SU-DHL-6 (cell line): ENCODE measurements around the gene DDX39B.

Source experiments
- H2AFZ ChIP-seq: fragments of 200-600 bp; sonication (generic); 2 replicates; pipeline ENCODE4 v1.6.1; 2014; ENCODE audit warnings: low read depth, mild to moderate bottlenecking, moderate library complexity, mixed read lengths, antibody characterized with exemption, low read length; ENCODE audit not compliant: severe bottlenecking
- H3F3A ChIP-seq: fragments of 200-600 bp; shearing (Covaris generic); 2 replicates; pipeline ENCODE4 v1.6.0; 2016; ENCODE audit warnings: antibody characterized with exemption, mild to moderate bottlenecking; ENCODE audit not compliant: insufficient read depth
- H3K27ac ChIP-seq: fragments of 200-600 bp; sonication (generic); 2 replicates; pipeline ENCODE4 v1.5.1; 2016; ENCODE audit warnings: low read depth, mild to moderate bottlenecking, low read length, moderate library complexity, mixed read lengths
- H3K27me3 ChIP-seq: fragments of 200-600 bp; sonication (generic), shearing (Covaris generic); 2 replicates; pipeline ENCODE4 v1.6.0; 2014; ENCODE audit warnings: mild to moderate bottlenecking, low read length
- H3K36me3 ChIP-seq: fragments of 200-600 bp; sonication (generic); 2 replicates; pipeline ENCODE4 v1.6.1; 2014; ENCODE audit warnings: mild to moderate bottlenecking, low read length, mixed read lengths
- H3K4me2 ChIP-seq: fragments of 300-600, 200-600 bp; shearing (Covaris generic), sonication (generic); 2 replicates; pipeline ENCODE4 v1.6.0; 2014; ENCODE audit warnings: low read length, low read depth, mild to moderate bottlenecking; ENCODE audit not compliant: poor library complexity, severe bottlenecking
- H3K4me3 ChIP-seq: fragments of 200-600 bp; sonication (generic); 2 replicates; pipeline ENCODE4 v1.5.1; 2014; ENCODE audit warnings: antibody characterized with exemption, low read length, mild to moderate bottlenecking, mixed read lengths; ENCODE audit not compliant: insufficient read depth, poor library complexity, severe bottlenecking
- H3K79me2 ChIP-seq: fragments of 200-600 bp; sonication (generic); 2 replicates; pipeline ENCODE4 v1.6.1; 2014; ENCODE audit warnings: mild to moderate bottlenecking, low read length, moderate library complexity; ENCODE audit not compliant: insufficient read depth
- H3K9ac ChIP-seq: fragments of 200-600 bp; sonication (generic); 2 replicates; pipeline ENCODE4 v1.7.0; 2014; ENCODE audit warnings: mild to moderate bottlenecking, low read length
- H3K9me2 ChIP-seq: fragments of 200-600 bp; sonication (generic); replicated peaks from 2 replicates; pipeline ENCODE4 v1.6.1; 2014; ENCODE audit warnings: low read length; ENCODE audit not compliant: insufficient read depth
- H3K9me3 ChIP-seq: fragments of 200-600 bp; sonication (generic); 2 replicates; pipeline ENCODE4 v1.6.1; 2014; ENCODE audit warnings: low read length, mixed read lengths; ENCODE audit not compliant: insufficient read depth
- H4K20me1 ChIP-seq: fragments of 200-600 bp; sonication (generic); 2 replicates; pipeline ENCODE4 v1.6.1; 2014; ENCODE audit warnings: low read depth, mild to moderate bottlenecking, antibody characterized with exemption, low read length, moderate library complexity, mixed read lengths
- CTCF ChIP-seq: fragments of 200-600 bp; sonication (generic); IDR thresholded peaks from one replicate; pipeline ENCODE4 v1.5.1; 2017; ENCODE audit warnings: antibody characterized with exemption, mild to moderate bottlenecking, low read length, moderate library complexity; ENCODE audit not compliant: insufficient read depth, poor library complexity, severe bottlenecking
- EZH2phosphoT487 ChIP-seq: fragments of 200-600 bp; sonication (generic), shearing (Covaris generic); conservative IDR thresholded peaks from 2 replicates; pipeline ENCODE4 v1.6.1; 2018; ENCODE audit warnings: mild to moderate bottlenecking, antibody characterized with exemption, low read length, moderate library complexity, mixed read lengths

The DDX39B gene

GRCh38 chr6:31535538-31536324, 6.1 kb downstream of the DDX39B start:
- Histone ChIP-seq H3K9ac (no peak overlapping the region), H3K27ac (no peak overlapping the region), H3K9me2 (no peaks in the 10 kb centered on the region), H2AFZ (no peak overlapping the region), H3K4me3 (no peak overlapping the region), H3K9me3 (no peaks in the 10 kb centered on the region), H3F3A (peaks cover 56% of the 10 kb centered on the region), H3K27me3 (no peaks in the 10 kb centered on the region), H3K79me2 (peaks cover 68% of the 10 kb centered on the region), H4K20me1 (peaks cover 83% of the 10 kb centered on the region), H3K36me3 (peaks cover 92% of the 10 kb centered on the region), H3K4me2 (no peak overlapping the region)
- no peak for TF ChIP-seq EZH2phosphoT487

- Histone ChIP-seq H3K9me3 (no peaks in the 10 kb centered on the region), H3K27ac (no peak overlapping the region), H3K27me3 (no peaks in the 10 kb centered on the region), H3K9me2 (no peaks in the 10 kb centered on the region), H3K4me2 (no peak overlapping the region), H3K4me3 (no peak overlapping the region), H3F3A (peaks cover 61% of the 10 kb centered on the region), H3K9ac (no peak overlapping the region), H3K36me3 (peaks cover 83% of the 10 kb centered on the region), H4K20me1 (peaks cover 72% of the 10 kb centered on the region), H3K79me2 (peaks cover 56% of the 10 kb centered on the region), H2AFZ (no peak overlapping the region)
- TF ChIP-seq EZH2phosphoT487 (no peak), CTCF (no peak)
Measured at GRCh38 chr6:31534521-31535040, 7.2 kb downstream of the DDX39B start.

- Histone ChIP-seq H3K4me2 (no peak overlapping the region), H3K79me2 (peaks cover 51% of the 10 kb centered on the region), H2AFZ (no peak overlapping the region), H3K9ac (no peak overlapping the region), H4K20me1 (peaks cover 66% of the 10 kb centered on the region), H3K9me3 (no peaks in the 10 kb centered on the region), H3K27ac (no peak overlapping the region), H3K9me2 (no peaks in the 10 kb centered on the region), H3K36me3 (peaks cover 77% of the 10 kb centered on the region), H3K4me3 (no peak overlapping the region), H3K27me3 (no peaks in the 10 kb centered on the region), H3F3A (peaks cover 59% of the 10 kb centered on the region)
- TF ChIP-seq CTCF = no peak
- TF ChIP-seq EZH2phosphoT487 = no peak
Measured at GRCh38 chr6:31534011-31534410, 7.8 kb downstream of the DDX39B start.

GRCh38 chr6:31533455-31533841, 8.4 kb downstream of the DDX39B start:
- Histone ChIP-seq H4K20me1 (peaks cover 60% of the 10 kb centered on the region), H3K27me3 (no peaks in the 10 kb centered on the region), H3F3A (peaks cover 58% of the 10 kb centered on the region), H3K4me3 (no peak overlapping the region), H3K4me2 (no peak overlapping the region), H3K9me2 (no peaks in the 10 kb centered on the region), H3K27ac (no peak overlapping the region), H3K9me3 (no peaks in the 10 kb centered on the region), H3K36me3 (peaks cover 71% of the 10 kb centered on the region), H2AFZ (no peak overlapping the region), H3K79me2 (peaks cover 45% of the 10 kb centered on the region), H3K9ac (no peak overlapping the region)
- TF ChIP-seq CTCF = no peak
- no peak for TF ChIP-seq EZH2phosphoT487
